Colonic mucosa (tissue), 4 donors: Measurements from ENCODE around the gene SIAH2. TPM values are rescaled to one million over a fixed set of nuclear protein-coding genes. Genes with fewer than 3 reads are reported as not detected.

ENCODE experiments used
- DNase-seq: peaks from one replicate; pipeline ENCODE4 v3.0.0-alpha.2; 2020
- H3K27ac ChIP-seq: fragments of 200-600 bp; one replicate; pipeline ENCODE4 v1.8.0; 2021
- H3K27me3 ChIP-seq: fragments of 200-600 bp; one replicate; pipeline ENCODE4 v1.8.0; 2021
- H3K36me3 ChIP-seq: fragments of 200-600 bp; one replicate; pipeline ENCODE4 v1.8.0; 2021
- H3K4me1 ChIP-seq: fragments of 200-600 bp; one replicate; pipeline ENCODE4 v1.8.0; 2021; ENCODE audit warnings: mild to moderate bottlenecking
- H3K4me3 ChIP-seq: fragments of 200-600 bp; one replicate; pipeline ENCODE4 v1.8.0; 2021
- H3K9ac ChIP-seq, 2 donors: one replicate each; pipeline ENCODE4 v1.7.0; 2013; ENCODE audit warnings: control low read depth in 2 of 2, low read depth in 2 of 2, low read length in 2 of 2
- H3K9me3 ChIP-seq: fragments of 200-600 bp; one replicate; pipeline ENCODE4 v1.8.0; 2021
- CTCF ChIP-seq: fragments of 200-600 bp; IDR thresholded peaks from one replicate; pipeline ENCODE4 v1.8.0; 2022; ENCODE audit warnings: antibody characterized with exemption, mild to moderate bottlenecking
- intact Hi-C: fragments of 100-400 bp; cut with DNase I; formaldehyde crosslinking; loops from one replicate; pipeline ENCODE4 v1.14.1; 2022
- total RNA-seq, 2 donors: library from RNA; stranded (reverse); fragmentation: NEBNext Ultra II Directional in 1 of 2; extraction: Animal tissue kit (Norgen Biotek cat#: 25700) in 1 of 2; gene quantifications; one replicate each; pipeline ENCODE4 v1.2.1, GENCODE V29; 2021
- donor health status: healthy.
- donor health status: DM: no; HTN: no; CAD: no.
- donor health status: DM: no; HTN: no; CAD: no.

The SIAH2 gene
- total RNA-seq, 2 donors from 2014 or later, result 27.9 to 33.8 TPM

- Histone ChIP-seq H3K9ac (no peak overlapping the region), H3K36me3 (no peaks in the 10 kb centered on the region), H3K9me3 (no peaks in the 10 kb centered on the region), H3K4me3 (no peak overlapping the region), H3K27me3 (no peaks in the 10 kb centered on the region), H3K27ac (no peak overlapping the region), H3K4me1 (no peaks in the 10 kb centered on the region)
- no peak for TF ChIP-seq CTCF
- no peak for DNase-seq
- intact Hi-C loops, result no loop called here
These were observed 25.8 kb downstream of the SIAH2 start for GRCh38 chr3:150736903-150737832.

GRCh38 chr3:150736316-150736719, 26.7 kb downstream of the SIAH2 start:
- DNase-seq, result no peak
- no peaks in the 10 kb centered on the region for H3K4me1 ChIP-seq
- H3K27ac ChIP-seq, result no peak overlapping the region
- H3K36me3 ChIP-seq, result no peaks in the 10 kb centered on the region
- intact Hi-C loops, result no loop called here
- no peaks in the 10 kb centered on the region for H3K27me3 ChIP-seq
- H3K4me3 ChIP-seq, result no peak overlapping the region
- H3K9me3 ChIP-seq, result no peaks in the 10 kb centered on the region
- no peak for TF ChIP-seq CTCF
- no peak overlapping the region for H3K9ac ChIP-seq

- Histone ChIP-seq H3K27ac (no peak overlapping the region), H3K36me3 (no peaks in the 10 kb centered on the region), H3K9ac (no peak overlapping the region), H3K9me3 (no peaks in the 10 kb centered on the region), H3K4me3 (no peak overlapping the region), H3K4me1 (no peaks in the 10 kb centered on the region), H3K27me3 (no peaks in the 10 kb centered on the region)
- intact Hi-C loops, result no loop called here
- no peak for DNase-seq
- no peak for TF ChIP-seq CTCF
These were observed 28.2 kb downstream of the SIAH2 start for GRCh38 chr3:150734795-150735119.

GRCh38 chr3:150733936-150734794, 28.8 kb downstream of the SIAH2 start:
- no peak for TF ChIP-seq CTCF
- DNase-seq, result no peak
- Histone ChIP-seq H3K9me3 (no peaks in the 10 kb centered on the region), H3K9ac (no peak overlapping the region), H3K4me3 (no peak overlapping the region), H3K27me3 (no peaks in the 10 kb centered on the region), H3K36me3 (no peaks in the 10 kb centered on the region), H3K27ac (no peak overlapping the region), H3K4me1 (no peaks in the 10 kb centered on the region)
- intact Hi-C loops, result no loop called here

- Histone ChIP-seq H3K4me3 (no peak overlapping the region), H3K9ac (no peak overlapping the region), H3K9me3 (no peaks in the 10 kb centered on the region), H3K36me3 (no peaks in the 10 kb centered on the region), H3K4me1 (no peaks in the 10 kb centered on the region), H3K27me3 (no peaks in the 10 kb centered on the region), H3K27ac (no peak overlapping the region)
- no peak for TF ChIP-seq CTCF
- intact Hi-C loops, result no loop called here
- no peak for DNase-seq
These were observed 29.5 kb downstream of the SIAH2 start for GRCh38 chr3:150733373-150733935.
